Liver (tissue), 9 donors: ENCODE measurements around the gene FAM118A. TPM values are rescaled to one million over a fixed set of nuclear protein-coding genes. Genes with fewer than 3 reads are reported as not detected.

Experiments
- DNase-seq: peaks from one replicate; pipeline ENCODE4 v3.0.0-alpha.2; 2017; ENCODE audit warnings: low spot score
- H3K27ac ChIP-seq, 2 donors: one replicate each; pipeline ENCODE4 v1.7.0; 2013; ENCODE audit warnings: inconsistent platforms in 2 of 2, low read length in 2 of 2, control low read depth in 1 of 2, low read depth in 1 of 2, mild to moderate bottlenecking in 1 of 2
- H3K27me3 ChIP-seq, 4 donors: one replicate each; pipeline versions ENCODE4 v1.6.1 to v1.7.0; 2013; ENCODE audit warnings: low read length in 3 of 4, inconsistent platforms in 1 of 4, mild to moderate bottlenecking in 1 of 4, moderate library complexity in 1 of 4; ENCODE audit not compliant: control insufficient read depth in 4 of 4, insufficient read depth in 4 of 4
- H3K36me3 ChIP-seq, 4 donors: one replicate each; pipeline versions ENCODE4 v1.6.1 to v1.7.0; 2013; ENCODE audit warnings: low read length in 3 of 4, mild to moderate bottlenecking in 3 of 4, low read depth in 1 of 4, moderate library complexity in 1 of 4; ENCODE audit not compliant: control insufficient read depth in 4 of 4, insufficient read depth in 3 of 4
- H3K4me1 ChIP-seq, 4 donors: one replicate each; pipeline versions ENCODE4 v1.6.1 to v1.7.0; 2013; ENCODE audit warnings: low read length in 3 of 4, mild to moderate bottlenecking in 3 of 4, moderate library complexity in 1 of 4; ENCODE audit not compliant: control insufficient read depth in 4 of 4, insufficient read depth in 4 of 4
- H3K4me3 ChIP-seq, 3 donors: one replicate each; pipeline versions ENCODE4 v1.6.1 to v1.7.0; 2013; ENCODE audit warnings: low read length in 3 of 3, control low read depth in 1 of 3, low read depth in 1 of 3, mild to moderate bottlenecking in 1 of 3
- H3K9ac ChIP-seq, 2 donors: one replicate each; pipeline ENCODE4 v1.7.0; 2013; ENCODE audit warnings: low read length in 2 of 2, mild to moderate bottlenecking in 2 of 2, moderate library complexity in 2 of 2, control low read depth in 1 of 2, low read depth in 1 of 2
- H3K9me3 ChIP-seq, 4 donors: one replicate each; pipeline versions ENCODE4 v1.6.1 to v1.7.0; 2013; ENCODE audit warnings: low read length in 3 of 4; ENCODE audit not compliant: control insufficient read depth in 4 of 4
- EGR1 ChIP-seq, 2 donors: IDR thresholded peaks; 2 replicates each; pipeline ENCODE4 v1.6.1; 2016 to 2018; ENCODE audit warnings: antibody characterized with exemption in 2 of 2, low read depth in 2 of 2
- FOXA1 ChIP-seq: IDR thresholded peaks from 2 replicates; pipeline ENCODE4 v1.6.1; 2016; ENCODE audit warnings: antibody characterized with exemption
- FOXA2 ChIP-seq: IDR thresholded peaks from 2 replicates; pipeline ENCODE4 v1.6.1; 2016; ENCODE audit warnings: antibody characterized with exemption
- GABPA ChIP-seq, 2 donors: IDR thresholded peaks in 1 of 2; conservative IDR thresholded peaks in 1 of 2; 2 replicates each; pipeline ENCODE4 v1.6.1; 2016; ENCODE audit warnings: antibody characterized with exemption in 2 of 2, mild to moderate bottlenecking in 1 of 2, moderate library complexity in 1 of 2
- HNF4A ChIP-seq, 2 donors: conservative IDR thresholded peaks; 2 replicates each; pipeline ENCODE4 v1.6.1; 2016; ENCODE audit warnings: antibody characterized with exemption in 2 of 2, mild to moderate bottlenecking in 2 of 2
- HNF4G ChIP-seq: IDR thresholded peaks from 2 replicates; pipeline ENCODE4 v1.6.1; 2016; ENCODE audit warnings: antibody characterized with exemption
- JUND ChIP-seq, 2 donors: IDR thresholded peaks; 2 replicates each; pipeline ENCODE4 v1.6.1; 2016; ENCODE audit warnings: antibody characterized with exemption in 2 of 2
- NR2F2 ChIP-seq: IDR thresholded peaks from 2 replicates; pipeline ENCODE4 v1.6.1; 2016; ENCODE audit warnings: antibody characterized with exemption
- RAD21 ChIP-seq, 2 donors: IDR thresholded peaks; 2 replicates each; pipeline ENCODE4 v1.6.1; 2016; ENCODE audit warnings: antibody characterized with exemption in 2 of 2, mild to moderate bottlenecking in 2 of 2
- RXRA ChIP-seq, 2 donors: IDR thresholded peaks; 2 replicates each; pipeline ENCODE4 v1.6.1; 2017 to 2018; ENCODE audit warnings: antibody characterized with exemption in 2 of 2, mild to moderate bottlenecking in 1 of 2
- SP1 ChIP-seq: IDR thresholded peaks from 2 replicates; pipeline ENCODE4 v1.6.1; 2018; ENCODE audit warnings: antibody characterized with exemption, mild to moderate bottlenecking
- TAF1 ChIP-seq: conservative IDR thresholded peaks from 2 replicates; pipeline ENCODE4 v1.6.1; 2016; ENCODE audit warnings: antibody characterized with exemption, mild to moderate bottlenecking
- YY1 ChIP-seq: IDR thresholded peaks from 2 replicates; pipeline ENCODE4 v1.6.1; 2016; ENCODE audit warnings: antibody characterized with exemption, mild to moderate bottlenecking
- WGBS: extraction: QIAGEN DNeasy Blood & Tissue Kit; methylation state at CpG from one replicate; pipeline ENCODE4 v1.1.7; 2013; 5-methylcytosine and 5-hydroxymethylcytosine counted together
- polyA plus RNA-seq, 2 donors: library from polyadenylated mRNA; stranded (reverse) in 1 of 2; unstranded in 1 of 2; fragments of 200-250 nt in 1 of 2; fragments of >200 nt in 1 of 2; fragmentation: Nextera tagmentation in 1 of 2; extraction: Ambion mirVana in 1 of 2; gene quantifications; one replicate each; pipeline versions ENCODE4 v1.2.1 to v1.2.3, GENCODE V29; 2013 to 2015
- total RNA-seq, 2 donors: library from RNA; depleted of rRNA; stranded (reverse); fragments of >200 nt; gene quantifications; one replicate each; pipeline ENCODE4 v1.2.3, GENCODE V29; 2014
- TF ChIP-seq, protein P1 (sequence below): IDR thresholded peaks from 2 replicates; pipeline ENCODE4 v1.6.1; 2016; ENCODE audit warnings: antibody characterized with exemption
- TF ChIP-seq, protein P2 (sequence below): IDR thresholded peaks from 2 replicates; pipeline ENCODE4 v1.6.1; 2016; ENCODE audit warnings: antibody characterized with exemption, mild to moderate bottlenecking
- TF ChIP-seq, protein P3 (sequence below): IDR thresholded peaks from 2 replicates; pipeline ENCODE4 v1.6.1; 2016; ENCODE audit warnings: antibody characterized with exemption
- TF ChIP-seq, protein P4 (sequence below): IDR thresholded peaks from 2 replicates; pipeline ENCODE4 v1.6.1; 2016; ENCODE audit warnings: antibody characterized with exemption
- TF ChIP-seq, protein P5 (sequence below): fragments of 150-350 bp; IDR thresholded peaks from 2 replicates; pipeline ENCODE4 v1.5.1; 2017; ENCODE audit warnings: improper control_type of control experiment, low read depth, low read length; ENCODE audit not compliant: missing input control
- donor health status: healthy.
- donor health status: healthy.
- donor health status: healthy.
- donor health status: healthy.
- donor health status: healthy.

Gene FAM118A
- total and polyA plus RNA-seq, 4 donors, result 4.7 to 36.0 (median 5.6) TPM

DNA sequence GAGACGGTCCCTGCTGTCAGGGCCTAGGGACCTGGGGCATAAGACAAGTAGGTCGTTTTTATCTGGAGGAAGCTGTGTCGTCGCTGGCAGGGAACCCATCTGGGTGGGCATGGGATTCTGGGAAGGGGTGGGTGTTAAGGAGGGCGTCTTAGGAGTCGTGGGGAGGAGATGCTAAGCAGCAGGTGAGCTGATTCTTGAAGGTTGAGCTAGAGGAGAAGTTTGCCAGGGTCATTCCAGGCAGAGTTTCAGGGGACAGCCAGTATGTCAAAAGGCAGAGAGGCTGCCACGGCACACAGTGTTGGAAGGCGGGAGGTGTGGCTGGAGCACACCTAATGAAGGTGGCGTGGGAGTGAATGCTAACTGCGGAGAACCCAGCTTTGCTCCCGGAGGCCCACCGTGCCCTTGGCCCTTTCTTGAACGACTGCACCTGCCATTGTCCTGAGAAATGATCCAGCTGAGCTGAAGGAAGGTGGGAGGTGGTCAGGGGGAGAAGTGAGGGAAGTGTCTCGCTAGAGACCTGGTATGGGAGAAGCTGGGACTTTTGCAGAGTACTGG lies 1.3 kb downstream of the FAM118A start:
- Histone ChIP-seq H3K27ac (no peak overlapping the region), H3K4me1 (peaks cover 2 to 20% (median 10%) of the 10 kb centered on the region in 4 donors), H3K27me3 (no peaks in the 10 kb centered on the region), H3K9me3 (no peaks in the 10 kb centered on the region), H3K9ac (peak overlapping the region in 1 of 2 donors; percentile 59), H3K4me3 (peak overlapping the region in 2 of 3 donors; percentile 65 to 87), H3K36me3 (no peaks in the 10 kb centered on the region)
- TF ChIP-seq TAF1 (no peak), GABPA (IDR thresholded peaks at IDR 0.05 in 1 of 2, conservative IDR thresholded peaks at IDR 0.05 in 1 of 2) (no peak), HNF4G (no peak), JUND (IDR thresholded peaks at IDR 0.05) (no peak), NR2F2 (no peak), EGR1 (IDR thresholded peaks at IDR 0.05; ENCODE audit: low read depth in 2 of 2) (no peak), FOXA2 (no peak), YY1 (no peak), RXRA (IDR thresholded peaks at IDR 0.05) (no peak), SP1 (no peak), FOXA1 (no peak), RAD21 (IDR thresholded peaks at IDR 0.05) (no peak), HNF4A (conservative IDR thresholded peaks at IDR 0.05) (no peak)
- TF ChIP-seq, protein P1, sequence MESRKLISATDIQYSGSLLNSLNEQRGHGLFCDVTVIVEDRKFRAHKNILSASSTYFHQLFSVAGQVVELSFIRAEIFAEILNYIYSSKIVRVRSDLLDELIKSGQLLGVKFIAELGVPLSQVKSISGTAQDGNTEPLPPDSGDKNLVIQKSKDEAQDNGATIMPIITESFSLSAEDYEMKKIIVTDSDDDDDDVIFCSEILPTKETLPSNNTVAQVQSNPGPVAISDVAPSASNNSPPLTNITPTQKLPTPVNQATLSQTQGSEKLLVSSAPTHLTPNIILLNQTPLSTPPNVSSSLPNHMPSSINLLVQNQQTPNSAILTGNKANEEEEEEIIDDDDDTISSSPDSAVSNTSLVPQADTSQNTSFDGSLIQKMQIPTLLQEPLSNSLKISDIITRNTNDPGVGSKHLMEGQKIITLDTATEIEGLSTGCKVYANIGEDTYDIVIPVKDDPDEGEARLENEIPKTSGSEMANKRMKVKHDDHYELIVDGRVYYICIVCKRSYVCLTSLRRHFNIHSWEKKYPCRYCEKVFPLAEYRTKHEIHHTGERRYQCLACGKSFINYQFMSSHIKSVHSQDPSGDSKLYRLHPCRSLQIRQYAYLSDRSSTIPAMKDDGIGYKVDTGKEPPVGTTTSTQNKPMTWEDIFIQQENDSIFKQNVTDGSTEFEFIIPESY, result no peak
- TF ChIP-seq, protein P2, sequence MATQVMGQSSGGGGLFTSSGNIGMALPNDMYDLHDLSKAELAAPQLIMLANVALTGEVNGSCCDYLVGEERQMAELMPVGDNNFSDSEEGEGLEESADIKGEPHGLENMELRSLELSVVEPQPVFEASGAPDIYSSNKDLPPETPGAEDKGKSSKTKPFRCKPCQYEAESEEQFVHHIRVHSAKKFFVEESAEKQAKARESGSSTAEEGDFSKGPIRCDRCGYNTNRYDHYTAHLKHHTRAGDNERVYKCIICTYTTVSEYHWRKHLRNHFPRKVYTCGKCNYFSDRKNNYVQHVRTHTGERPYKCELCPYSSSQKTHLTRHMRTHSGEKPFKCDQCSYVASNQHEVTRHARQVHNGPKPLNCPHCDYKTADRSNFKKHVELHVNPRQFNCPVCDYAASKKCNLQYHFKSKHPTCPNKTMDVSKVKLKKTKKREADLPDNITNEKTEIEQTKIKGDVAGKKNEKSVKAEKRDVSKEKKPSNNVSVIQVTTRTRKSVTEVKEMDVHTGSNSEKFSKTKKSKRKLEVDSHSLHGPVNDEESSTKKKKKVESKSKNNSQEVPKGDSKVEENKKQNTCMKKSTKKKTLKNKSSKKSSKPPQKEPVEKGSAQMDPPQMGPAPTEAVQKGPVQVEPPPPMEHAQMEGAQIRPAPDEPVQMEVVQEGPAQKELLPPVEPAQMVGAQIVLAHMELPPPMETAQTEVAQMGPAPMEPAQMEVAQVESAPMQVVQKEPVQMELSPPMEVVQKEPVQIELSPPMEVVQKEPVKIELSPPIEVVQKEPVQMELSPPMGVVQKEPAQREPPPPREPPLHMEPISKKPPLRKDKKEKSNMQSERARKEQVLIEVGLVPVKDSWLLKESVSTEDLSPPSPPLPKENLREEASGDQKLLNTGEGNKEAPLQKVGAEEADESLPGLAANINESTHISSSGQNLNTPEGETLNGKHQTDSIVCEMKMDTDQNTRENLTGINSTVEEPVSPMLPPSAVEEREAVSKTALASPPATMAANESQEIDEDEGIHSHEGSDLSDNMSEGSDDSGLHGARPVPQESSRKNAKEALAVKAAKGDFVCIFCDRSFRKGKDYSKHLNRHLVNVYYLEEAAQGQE, result no peak
- TF ChIP-seq, protein P3, sequence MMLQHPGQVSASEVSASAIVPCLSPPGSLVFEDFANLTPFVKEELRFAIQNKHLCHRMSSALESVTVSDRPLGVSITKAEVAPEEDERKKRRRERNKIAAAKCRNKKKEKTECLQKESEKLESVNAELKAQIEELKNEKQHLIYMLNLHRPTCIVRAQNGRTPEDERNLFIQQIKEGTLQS, result no peak
- TF ChIP-seq, protein P4, sequence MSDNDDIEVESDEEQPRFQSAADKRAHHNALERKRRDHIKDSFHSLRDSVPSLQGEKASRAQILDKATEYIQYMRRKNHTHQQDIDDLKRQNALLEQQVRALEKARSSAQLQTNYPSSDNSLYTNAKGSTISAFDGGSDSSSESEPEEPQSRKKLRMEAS, result no peak
- TF ChIP-seq, protein P5, sequence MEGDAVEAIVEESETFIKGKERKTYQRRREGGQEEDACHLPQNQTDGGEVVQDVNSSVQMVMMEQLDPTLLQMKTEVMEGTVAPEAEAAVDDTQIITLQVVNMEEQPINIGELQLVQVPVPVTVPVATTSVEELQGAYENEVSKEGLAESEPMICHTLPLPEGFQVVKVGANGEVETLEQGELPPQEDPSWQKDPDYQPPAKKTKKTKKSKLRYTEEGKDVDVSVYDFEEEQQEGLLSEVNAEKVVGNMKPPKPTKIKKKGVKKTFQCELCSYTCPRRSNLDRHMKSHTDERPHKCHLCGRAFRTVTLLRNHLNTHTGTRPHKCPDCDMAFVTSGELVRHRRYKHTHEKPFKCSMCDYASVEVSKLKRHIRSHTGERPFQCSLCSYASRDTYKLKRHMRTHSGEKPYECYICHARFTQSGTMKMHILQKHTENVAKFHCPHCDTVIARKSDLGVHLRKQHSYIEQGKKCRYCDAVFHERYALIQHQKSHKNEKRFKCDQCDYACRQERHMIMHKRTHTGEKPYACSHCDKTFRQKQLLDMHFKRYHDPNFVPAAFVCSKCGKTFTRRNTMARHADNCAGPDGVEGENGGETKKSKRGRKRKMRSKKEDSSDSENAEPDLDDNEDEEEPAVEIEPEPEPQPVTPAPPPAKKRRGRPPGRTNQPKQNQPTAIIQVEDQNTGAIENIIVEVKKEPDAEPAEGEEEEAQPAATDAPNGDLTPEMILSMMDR, result no peak
- DNase-seq, result no peak
- 66% methylated on average over 14 of the region's 14 CpGs for WGBS
